Measurements from ENCODE around the gene TEPSIN.

Gene TEPSIN

DNA sequence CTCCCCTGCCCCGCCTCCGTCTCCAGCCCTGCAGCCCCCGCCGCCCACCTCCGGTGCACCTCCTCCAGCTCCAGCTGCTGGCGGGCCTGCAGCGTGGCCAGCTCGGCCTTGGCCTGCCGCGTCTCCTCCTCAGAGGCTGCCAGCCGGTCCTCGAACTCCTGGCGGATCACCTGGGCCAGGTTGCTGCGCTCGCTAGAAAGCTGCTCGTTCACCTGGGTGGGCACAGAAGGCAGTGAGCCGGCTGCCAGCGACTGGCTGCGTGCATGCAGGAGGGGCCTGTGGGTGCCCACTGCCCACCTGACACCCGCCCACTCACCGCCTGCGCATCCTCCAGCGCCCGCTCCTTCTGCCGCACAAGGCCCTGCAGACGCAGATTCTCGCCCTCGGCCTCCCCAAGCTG is 48.3 kb downstream of the TEPSIN start:
- Mint-ChIP-seq H3K4me1 (ENCODE audit: low read depth) (no peaks in the 10 kb centered on the region), H3K27ac (no peak overlapping the region), H3K36me3 (ENCODE audit: low read depth) (peaks cover 8% of the 10 kb centered on the region), H3K27me3 (no peaks in the 10 kb centered on the region), H3K4me3 (no peak overlapping the region), H3K9me3 (no peaks in the 10 kb centered on the region)
- DNase-seq = no peak

DNA sequence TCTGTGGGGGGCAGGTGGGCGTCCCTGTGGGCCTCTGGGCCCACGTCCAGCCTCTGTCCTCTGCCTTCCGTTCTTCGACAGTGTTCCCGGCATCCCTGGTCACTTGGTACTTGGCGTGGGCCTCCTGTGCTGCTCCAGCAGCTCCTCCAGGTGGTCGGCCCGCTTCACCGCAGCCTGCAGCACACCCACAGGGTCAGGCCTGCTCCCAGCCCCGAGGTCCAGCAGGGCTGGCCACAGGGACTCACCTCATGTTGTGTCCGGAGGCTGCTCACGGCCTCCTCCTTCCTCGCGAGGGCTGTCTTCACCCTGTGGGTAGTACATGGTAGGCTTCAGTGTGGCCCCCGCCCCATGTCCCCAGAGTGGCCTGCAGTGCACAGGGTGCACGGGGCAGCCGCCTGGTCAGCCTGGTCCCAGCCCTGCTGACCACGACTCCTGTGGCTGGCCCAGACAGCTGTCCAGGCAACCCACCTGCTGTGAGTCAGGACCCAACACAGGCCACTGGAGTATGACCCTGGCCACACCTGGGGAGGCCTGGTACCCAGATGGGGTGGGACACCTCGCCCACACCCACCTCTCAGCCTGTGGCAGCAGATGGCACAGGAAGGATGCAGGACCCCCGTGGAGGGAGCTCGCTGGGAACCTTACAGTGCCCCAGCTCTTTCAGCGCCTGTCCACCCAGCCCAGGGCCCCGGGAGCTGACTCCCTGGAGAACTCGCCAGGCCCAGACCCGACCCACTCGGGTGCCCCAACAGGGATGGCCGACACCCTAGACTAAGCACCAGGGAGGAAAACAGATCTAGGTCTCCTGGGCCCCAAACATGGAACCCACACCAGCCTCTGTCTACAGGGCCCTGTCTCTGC is 49.0 kb downstream of the TEPSIN start:
- Mint-ChIP-seq H3K9me3 (no peaks in the 10 kb centered on the region), H3K36me3 (ENCODE audit: low read depth) (peaks cover 8% of the 10 kb centered on the region), H3K4me3 (no peak overlapping the region), H3K4me1 (ENCODE audit: low read depth) (no peaks in the 10 kb centered on the region), H3K27me3 (no peaks in the 10 kb centered on the region), H3K27ac (no peak overlapping the region)
- no peak for DNase-seq

DNA sequence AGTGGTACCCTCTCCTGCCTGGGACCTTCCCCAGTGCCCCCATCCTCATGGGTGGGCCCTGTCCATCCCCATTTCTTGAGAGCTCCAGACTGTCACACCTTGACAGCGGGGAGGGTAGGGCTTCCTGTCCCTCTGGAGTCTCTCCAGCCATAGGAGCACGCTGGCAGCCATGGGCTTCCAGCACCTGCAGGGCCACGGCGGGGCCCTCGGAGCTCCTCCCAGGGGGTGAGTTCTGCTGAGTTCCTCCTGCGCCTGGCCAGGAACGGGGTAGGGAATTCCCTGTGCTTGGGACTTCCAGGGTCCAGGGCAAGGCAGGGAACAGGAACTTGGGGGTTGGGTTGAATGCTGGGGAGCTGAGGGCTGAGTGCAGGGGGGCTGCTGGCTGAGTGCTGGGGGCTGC is 49.8 kb downstream of the TEPSIN start:
- H3K9me3 Mint-ChIP-seq = no peaks in the 10 kb centered on the region
- H3K4me1 Mint-ChIP-seq (ENCODE audit: low read depth) = no peaks in the 10 kb centered on the region
- H3K27ac Mint-ChIP-seq = no peak overlapping the region
- H3K36me3 Mint-ChIP-seq (ENCODE audit: low read depth) = peaks cover 3% of the 10 kb centered on the region
- no peak overlapping the region for H3K4me3 Mint-ChIP-seq
- no peak for DNase-seq
- peaks cover 3% of the 10 kb centered on the region for H3K27me3 Mint-ChIP-seq

DNA sequence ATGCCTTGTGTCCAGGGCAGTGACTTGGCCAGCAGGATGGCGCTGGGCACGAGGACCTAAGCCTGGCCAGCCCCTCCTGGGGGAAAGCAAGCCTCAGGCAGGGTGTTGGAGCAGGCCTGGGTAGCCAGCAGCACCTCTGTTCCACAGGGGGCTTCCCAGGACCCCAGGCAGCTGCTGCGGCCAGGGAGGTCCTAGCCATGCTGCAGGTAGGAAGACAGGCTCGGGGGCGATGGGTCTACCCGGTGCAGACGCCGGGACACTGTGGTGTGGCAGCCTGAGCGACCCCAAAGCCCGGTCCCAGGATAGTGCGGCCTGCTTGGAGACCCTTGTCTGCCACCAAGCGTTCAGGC is 50.4 kb downstream of the TEPSIN start:
- DNase-seq = no peak
- H3K27ac Mint-ChIP-seq = no peak overlapping the region
- peaks cover 4% of the 10 kb centered on the region for H3K27me3 Mint-ChIP-seq
- no peak overlapping the region for H3K4me3 Mint-ChIP-seq
- H3K36me3 Mint-ChIP-seq (ENCODE audit: low read depth) = peaks cover 3% of the 10 kb centered on the region
- no peaks in the 10 kb centered on the region for H3K4me1 Mint-ChIP-seq (ENCODE audit: low read depth)
- H3K9me3 Mint-ChIP-seq = no peaks in the 10 kb centered on the region

DNA sequence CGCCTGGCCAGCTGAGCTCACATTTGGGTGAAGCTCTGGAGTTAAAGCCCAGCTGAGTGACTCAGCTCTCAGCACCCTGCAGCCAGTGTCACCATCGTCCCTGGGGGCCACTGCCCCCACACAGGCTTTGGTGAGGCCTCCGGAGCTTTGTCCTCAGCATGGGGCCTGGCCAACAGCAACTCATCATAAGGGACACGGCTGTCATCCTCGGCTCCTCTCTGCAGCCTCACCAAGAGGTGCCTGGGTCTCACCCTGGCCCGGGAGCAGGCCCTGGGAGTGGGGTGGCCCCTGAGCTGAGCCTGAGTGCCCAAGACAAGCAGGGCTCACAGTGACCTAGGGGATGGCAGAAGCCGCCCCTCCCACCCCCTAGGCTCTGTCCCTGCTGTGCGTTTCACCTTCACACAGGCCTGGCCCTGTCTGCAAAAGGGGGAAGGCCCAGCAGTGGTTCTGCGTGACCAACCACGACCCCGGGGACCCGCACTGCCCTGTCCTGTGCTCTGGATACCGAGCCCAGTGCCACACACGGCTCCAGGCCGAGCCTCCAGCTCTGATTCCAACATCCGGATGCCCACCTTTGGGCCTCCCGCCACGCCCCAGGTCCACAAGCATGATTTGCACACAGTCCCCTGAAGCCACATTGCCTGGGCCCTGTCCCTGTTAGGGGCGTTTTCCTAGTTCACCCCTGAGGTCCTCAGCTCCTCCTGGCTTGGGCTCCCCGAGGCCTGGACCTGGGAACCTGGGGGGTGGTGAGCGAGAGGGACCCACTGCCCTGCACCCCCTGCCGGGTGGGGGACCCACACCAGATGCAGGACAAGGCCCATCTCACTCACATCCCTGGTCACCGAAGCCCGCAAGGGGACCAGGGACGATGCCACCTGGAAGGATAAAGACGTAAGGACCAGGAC is 51.0 kb downstream of the TEPSIN start:
- no peak overlapping the region for H3K27ac Mint-ChIP-seq
- no peaks in the 10 kb centered on the region for H3K4me1 Mint-ChIP-seq (ENCODE audit: low read depth)
- no peak overlapping the region for H3K4me3 Mint-ChIP-seq
- H3K27me3 Mint-ChIP-seq = peaks cover 4% of the 10 kb centered on the region
- DNase-seq = no peak
- H3K9me3 Mint-ChIP-seq = no peaks in the 10 kb centered on the region
- H3K36me3 Mint-ChIP-seq (ENCODE audit: low read depth) = peaks cover 3% of the 10 kb centered on the region

DNA sequence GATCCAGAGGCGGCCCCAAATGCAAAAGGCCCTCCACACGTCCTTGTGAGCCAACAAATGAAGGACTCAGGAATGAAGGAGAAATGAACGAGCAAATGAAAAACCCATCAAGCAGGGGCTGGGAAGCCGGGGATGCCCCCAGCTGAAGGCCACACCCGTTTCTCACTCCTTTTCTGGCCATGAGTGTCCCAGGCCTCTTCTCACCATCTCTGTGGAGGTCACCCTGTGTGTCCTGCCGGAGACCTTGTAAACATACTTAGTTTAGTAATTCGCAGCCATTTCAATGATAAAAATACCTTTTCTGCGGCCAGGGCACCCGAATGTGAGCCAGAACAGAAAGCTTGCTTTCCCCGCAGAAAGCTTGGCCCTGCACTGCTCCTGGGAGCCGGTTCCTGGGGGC is 51.7 kb downstream of the TEPSIN start:
- no peaks in the 10 kb centered on the region for H3K9me3 Mint-ChIP-seq
- no peak overlapping the region for H3K4me3 Mint-ChIP-seq
- DNase-seq = no peak

DNA sequence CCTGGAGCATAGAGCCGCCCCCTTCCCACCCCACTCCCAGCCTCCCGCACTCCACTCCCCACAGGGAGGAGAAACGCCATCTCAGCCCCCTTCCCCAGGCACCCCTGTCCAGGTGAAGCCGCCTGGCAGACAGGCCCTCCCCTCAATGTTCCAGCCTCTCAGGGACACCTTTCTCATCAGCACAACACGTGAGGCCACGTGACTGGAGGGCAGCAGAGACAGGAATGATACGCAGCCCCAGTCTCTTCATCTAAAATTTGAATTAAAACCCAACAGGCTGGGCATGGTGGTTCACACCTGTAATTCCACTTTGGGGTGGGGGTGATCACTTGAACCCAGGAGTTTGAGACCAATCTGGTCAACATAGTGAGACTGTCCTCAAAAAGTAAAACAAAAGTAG is 52.7 kb downstream of the TEPSIN start:
- H3K27me3 Mint-ChIP-seq = peaks cover 4% of the 10 kb centered on the region

More for the DNA sequence above, 51.7 kb downstream of the TEPSIN start:
- Mint-ChIP-seq H3K36me3 (ENCODE audit: low read depth) (peaks cover 3% of the 10 kb centered on the region), H3K4me1 (ENCODE audit: low read depth) (no peaks in the 10 kb centered on the region), H3K27ac (no peak overlapping the region), H3K27me3 (peaks cover 4% of the 10 kb centered on the region)

DNA sequence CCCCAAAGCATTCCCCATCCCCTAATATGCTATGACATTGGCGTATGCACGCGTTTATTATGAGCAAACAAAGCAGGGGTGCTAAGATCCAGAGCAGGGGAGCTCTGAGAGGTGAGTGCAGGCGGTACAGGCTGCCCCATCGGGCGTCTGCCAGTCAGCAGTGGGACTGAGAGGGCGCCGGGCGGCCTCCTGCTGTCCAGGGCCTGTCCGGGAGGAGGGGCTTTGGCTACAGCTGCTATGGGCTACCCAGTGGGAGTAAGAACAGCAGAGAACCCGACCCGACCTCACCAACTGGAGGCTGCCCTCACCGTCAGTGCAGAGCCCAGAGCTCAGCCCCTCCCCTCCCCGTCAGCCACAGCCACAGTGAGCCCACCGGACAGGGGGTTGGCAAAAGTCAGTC is 54.3 kb downstream of the TEPSIN start:
- DNase-seq = no peak
- Mint-ChIP-seq H3K4me1 (ENCODE audit: low read depth) (no peaks in the 10 kb centered on the region), H3K27me3 (peaks cover 4% of the 10 kb centered on the region), H3K9me3 (no peaks in the 10 kb centered on the region), H3K27ac (no peak overlapping the region), H3K4me3 (no peak overlapping the region), H3K36me3 (ENCODE audit: low read depth) (peaks cover 3% of the 10 kb centered on the region)

More for the DNA sequence above, 52.7 kb downstream of the TEPSIN start:
- DNase-seq = no peak
- Mint-ChIP-seq H3K36me3 (ENCODE audit: low read depth) (peaks cover 3% of the 10 kb centered on the region), H3K4me3 (no peak overlapping the region), H3K27ac (no peak overlapping the region), H3K4me1 (ENCODE audit: low read depth) (no peaks in the 10 kb centered on the region), H3K9me3 (no peaks in the 10 kb centered on the region)

DNA sequence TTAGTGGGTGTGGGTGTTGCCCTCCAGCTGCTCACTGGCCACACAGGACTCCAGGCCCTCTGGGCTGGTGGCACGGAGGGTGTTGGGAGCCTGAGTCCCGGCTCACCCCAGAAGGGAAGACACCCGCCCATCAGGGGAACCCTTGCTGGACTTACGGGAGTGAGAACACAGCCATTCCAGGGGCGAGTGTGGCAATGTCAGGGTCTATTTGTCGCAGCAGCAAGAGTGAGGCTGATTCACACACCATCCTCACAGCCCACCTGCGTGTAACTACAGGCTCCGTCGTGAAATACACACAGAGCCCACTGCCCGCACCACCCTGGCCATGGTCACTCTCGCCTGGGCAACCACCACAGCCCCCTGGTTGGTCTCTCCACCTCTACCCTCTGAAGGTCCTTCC is 55.0 kb downstream of the TEPSIN start:
- H3K4me3 Mint-ChIP-seq = no peak overlapping the region
- H3K36me3 Mint-ChIP-seq (ENCODE audit: low read depth) = no peaks in the 10 kb centered on the region
- no peaks in the 10 kb centered on the region for H3K9me3 Mint-ChIP-seq
- no peaks in the 10 kb centered on the region for H3K4me1 Mint-ChIP-seq (ENCODE audit: low read depth)
- H3K27me3 Mint-ChIP-seq = peaks cover 4% of the 10 kb centered on the region
- DNase-seq = no peak
- no peak overlapping the region for H3K27ac Mint-ChIP-seq

DNA sequence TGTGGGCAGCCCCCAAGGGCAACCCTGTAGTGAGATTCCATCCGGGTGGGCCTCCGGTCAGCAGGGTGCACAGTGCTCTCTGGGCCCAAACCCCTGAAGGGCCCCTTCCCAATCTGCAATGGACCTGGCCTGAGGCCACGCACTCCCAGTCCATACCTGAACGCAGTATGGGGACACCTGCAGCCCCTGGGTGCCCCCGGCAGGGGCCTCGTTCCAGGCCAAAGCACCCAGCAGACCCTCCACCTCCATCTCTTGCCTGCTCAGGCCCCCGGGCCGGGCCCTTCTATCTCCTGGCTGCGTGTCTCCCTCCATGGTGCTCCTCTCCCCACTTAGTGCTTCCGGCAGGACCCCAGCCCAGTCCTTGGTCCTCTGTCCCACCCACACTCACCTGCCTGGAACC is 55.5 kb downstream of the TEPSIN start:
- no peak overlapping the region for H3K27ac Mint-ChIP-seq
- no peaks in the 10 kb centered on the region for H3K9me3 Mint-ChIP-seq
- H3K4me3 Mint-ChIP-seq = no peak overlapping the region

DNA sequence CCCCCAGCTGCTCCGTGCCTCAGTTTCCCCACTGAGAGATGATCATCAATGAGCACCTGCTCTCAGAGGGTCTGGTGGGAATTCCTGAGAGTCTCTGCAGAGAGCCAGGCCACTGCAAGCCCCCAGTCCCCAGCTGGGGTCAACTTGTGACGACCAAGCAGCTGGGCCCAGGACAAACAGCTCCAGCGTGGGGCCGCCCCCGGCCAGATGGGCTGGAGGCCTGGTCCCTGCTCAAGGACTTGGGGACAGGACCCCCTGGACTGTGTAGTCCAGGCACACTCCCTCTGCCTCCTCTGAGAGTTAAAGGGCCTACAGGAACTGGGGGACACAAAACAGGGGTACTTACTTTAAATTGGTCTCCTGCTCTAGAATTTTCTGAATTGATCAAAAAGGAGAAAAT is 56.3 kb downstream of the TEPSIN start:
- no peaks in the 10 kb centered on the region for H3K4me1 Mint-ChIP-seq (ENCODE audit: low read depth)
- no peak for DNase-seq
- H3K27me3 Mint-ChIP-seq = peaks cover 4% of the 10 kb centered on the region
- H3K4me3 Mint-ChIP-seq = no peak overlapping the region
- no peaks in the 10 kb centered on the region for H3K9me3 Mint-ChIP-seq
- H3K27ac Mint-ChIP-seq = no peak overlapping the region
- H3K36me3 Mint-ChIP-seq (ENCODE audit: low read depth) = no peaks in the 10 kb centered on the region

More for the DNA sequence above, 55.5 kb downstream of the TEPSIN start:
- no peaks in the 10 kb centered on the region for H3K4me1 Mint-ChIP-seq (ENCODE audit: low read depth)
- no peaks in the 10 kb centered on the region for H3K36me3 Mint-ChIP-seq (ENCODE audit: low read depth)
- H3K27me3 Mint-ChIP-seq = peaks cover 4% of the 10 kb centered on the region
- DNase-seq = no peak

DNA sequence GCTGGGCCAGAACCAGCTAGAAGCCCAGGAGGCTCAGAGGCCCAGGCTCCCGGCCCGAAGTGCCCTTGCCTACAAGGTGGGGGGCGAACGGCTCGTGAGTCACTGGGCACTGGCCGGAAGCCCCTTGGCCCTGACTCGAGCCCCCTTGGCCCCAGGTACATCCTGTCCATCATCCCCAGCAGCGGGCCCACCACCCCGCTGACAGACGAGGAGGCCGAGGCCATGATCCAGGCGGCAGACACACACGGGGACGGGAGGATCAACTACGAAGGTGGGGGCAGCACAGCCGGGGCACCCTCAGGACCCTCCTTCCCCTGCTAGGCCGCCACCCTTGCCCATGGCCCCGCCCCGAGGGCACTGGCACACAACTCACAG is 57.1 kb downstream of the TEPSIN start:
- H3K4me3 Mint-ChIP-seq = no peak overlapping the region
- H3K27ac Mint-ChIP-seq = no peak overlapping the region
- no peaks in the 10 kb centered on the region for H3K9me3 Mint-ChIP-seq
- H3K27me3 Mint-ChIP-seq = peaks cover 4% of the 10 kb centered on the region
- no peaks in the 10 kb centered on the region for H3K36me3 Mint-ChIP-seq (ENCODE audit: low read depth)
- no peaks in the 10 kb centered on the region for H3K4me1 Mint-ChIP-seq (ENCODE audit: low read depth)
- no peak for DNase-seq

DNA sequence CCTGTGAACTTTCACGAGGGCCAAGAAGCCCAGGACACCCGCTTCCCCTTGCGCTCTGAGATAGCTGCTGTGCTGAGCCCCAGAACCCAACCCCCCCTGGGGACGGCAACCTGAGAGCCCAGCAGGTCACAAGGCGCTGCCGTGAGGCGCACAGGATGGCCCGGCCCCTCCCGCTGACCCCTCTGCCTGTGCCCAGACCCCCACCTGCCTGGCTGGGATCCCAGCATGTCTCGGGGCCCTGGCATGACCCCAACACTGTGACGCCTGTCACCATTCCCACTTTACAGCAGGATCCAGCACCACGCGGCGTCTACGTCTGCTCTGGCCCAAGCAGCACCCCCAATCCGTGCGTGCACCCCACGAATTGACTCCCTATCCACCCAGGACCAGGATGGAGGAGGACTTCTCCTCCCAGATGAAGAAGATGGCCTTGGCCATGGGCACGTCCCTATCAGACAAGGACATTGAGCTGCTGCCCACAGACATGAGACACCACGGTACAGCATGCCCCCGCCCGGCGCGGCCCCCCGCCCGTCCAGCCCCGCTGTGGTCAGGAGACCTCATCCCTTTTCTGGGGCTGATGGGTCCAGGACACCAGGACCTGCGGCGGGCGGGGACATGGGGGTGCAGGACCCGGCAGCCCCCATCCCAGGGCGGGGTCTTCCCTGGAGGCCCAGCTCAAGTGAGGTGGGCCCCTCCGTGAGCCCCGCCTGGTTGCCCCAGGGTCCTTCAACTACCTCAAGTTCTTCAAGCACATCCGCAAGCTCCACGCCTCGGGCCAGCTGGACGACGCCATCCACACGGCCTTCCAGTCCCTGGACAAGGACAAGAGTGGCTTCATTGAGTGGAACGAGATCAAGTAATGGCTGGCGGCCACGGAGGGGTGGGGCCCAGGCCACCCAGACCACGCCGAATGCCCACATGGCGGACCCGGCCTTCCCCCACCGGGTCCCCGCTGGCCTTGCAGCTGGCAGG is 57.7 kb downstream of the TEPSIN start:
- no peak for DNase-seq
- Mint-ChIP-seq H3K27me3 (peaks cover 4% of the 10 kb centered on the region), H3K4me1 (ENCODE audit: low read depth) (no peaks in the 10 kb centered on the region), H3K4me3 (no peak overlapping the region), H3K27ac (no peak overlapping the region), H3K36me3 (ENCODE audit: low read depth) (no peaks in the 10 kb centered on the region), H3K9me3 (no peaks in the 10 kb centered on the region)

DNA sequence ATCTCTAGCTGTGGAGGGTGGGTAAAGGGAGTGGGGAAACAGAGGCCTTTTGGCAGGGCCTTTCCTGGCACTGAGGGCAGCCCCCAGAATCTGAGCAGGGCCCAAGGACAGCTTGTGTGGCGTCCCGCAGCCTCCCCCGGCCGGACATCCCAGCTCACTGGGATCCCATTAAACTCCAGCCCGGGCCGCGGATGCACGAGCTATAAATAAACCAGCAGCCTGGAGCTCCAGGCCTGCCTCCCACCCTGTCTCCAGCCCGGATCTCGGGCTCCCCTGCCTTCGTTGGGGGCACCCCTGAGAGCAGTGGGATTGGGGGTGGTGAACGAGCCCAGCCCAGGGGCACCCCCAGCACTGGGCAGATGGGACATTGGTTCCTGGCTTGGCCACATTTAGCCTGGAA is 59.0 kb downstream of the TEPSIN start:
- H3K27me3 Mint-ChIP-seq = peaks cover 4% of the 10 kb centered on the region
- no peak overlapping the region for H3K27ac Mint-ChIP-seq
- H3K4me3 Mint-ChIP-seq = no peak overlapping the region
- no peak for DNase-seq
- no peaks in the 10 kb centered on the region for H3K9me3 Mint-ChIP-seq
- no peaks in the 10 kb centered on the region for H3K4me1 Mint-ChIP-seq (ENCODE audit: low read depth)
- H3K36me3 Mint-ChIP-seq (ENCODE audit: low read depth) = no peaks in the 10 kb centered on the region

Measured in activated T-cell treated with anti-CD3 and anti-CD28 coated beads, Interleukin-2, amount 50 U/mL, for 24 hours (primary cell).